Mesendoderm (in vitro differentiated cells): ENCODE results near the gene IL17RD.

Source experiments
- DNase-seq: peaks from one replicate; pipeline ENCODE4 v3.0.0; 2013
- H2AK5ac ChIP-seq: 2 replicates; pipeline ENCODE4 v1.6.1; 2013; ENCODE audit warnings: low read length, inconsistent platforms
- H2BK120ac ChIP-seq: 2 replicates; pipeline ENCODE4 v1.6.1; 2013; ENCODE audit warnings: low read depth, mild to moderate bottlenecking, low read length, moderate library complexity, mixed read lengths
- H2BK15ac ChIP-seq: replicated peaks from 2 replicates; pipeline ENCODE4 v1.6.1; 2013; ENCODE audit warnings: low read depth, mild to moderate bottlenecking, moderate library complexity
- H2BK5ac ChIP-seq: 2 replicates; pipeline ENCODE4 v1.6.1; 2013; ENCODE audit warnings: low read length, inconsistent platforms
- H3K18ac ChIP-seq: 2 replicates; pipeline ENCODE4 v1.6.1; 2013; ENCODE audit warnings: mild to moderate bottlenecking, low read length, mixed read lengths
- H3K23ac ChIP-seq: one replicate; pipeline ENCODE4 v1.6.1; 2013; ENCODE audit warnings: low read length
- H3K27ac ChIP-seq: 2 replicates; pipeline ENCODE4 v1.5.1; 2013; ENCODE audit warnings: low read depth, mild to moderate bottlenecking, inconsistent platforms, low read length, moderate library complexity
- H3K27me3 ChIP-seq: 2 replicates; pipeline ENCODE4 v1.6.1; 2013; ENCODE audit warnings: low read length, control low read depth, mild to moderate bottlenecking, inconsistent platforms; ENCODE audit not compliant: insufficient read depth, poor library complexity
- H3K36me3 ChIP-seq: 2 replicates; pipeline ENCODE4 v1.6.1; 2013; ENCODE audit warnings: low read length, inconsistent platforms; ENCODE audit not compliant: control insufficient read depth, insufficient read depth
- H3K4ac ChIP-seq: one replicate; pipeline ENCODE4 v1.6.1; 2013; ENCODE audit warnings: low read depth, mild to moderate bottlenecking, low read length, moderate library complexity
- H3K4me1 ChIP-seq: 2 replicates; pipeline ENCODE4 v1.6.1; 2013; ENCODE audit warnings: low read depth, low read length, inconsistent platforms; ENCODE audit not compliant: control insufficient read depth
- H3K4me2 ChIP-seq: 2 replicates; pipeline ENCODE4 v1.6.1; 2013; ENCODE audit warnings: low read length
- H3K4me3 ChIP-seq: 2 replicates; pipeline ENCODE4 v1.5.1; 2013; ENCODE audit warnings: mild to moderate bottlenecking, low read length
- H3K56ac ChIP-seq: one replicate; pipeline ENCODE4 v1.6.1; 2013; ENCODE audit warnings: low read length
- H3K79me1 ChIP-seq: 2 replicates; pipeline ENCODE4 v1.6.1; 2013; ENCODE audit warnings: low read length, inconsistent platforms
- H3K79me2 ChIP-seq: 2 replicates; pipeline ENCODE4 v1.6.1; 2013; ENCODE audit warnings: mild to moderate bottlenecking, low read length; ENCODE audit not compliant: control insufficient read depth, insufficient read depth
- H3K9ac ChIP-seq: 2 replicates; pipeline ENCODE4 v1.6.1; 2013; ENCODE audit warnings: low read length, inconsistent platforms
- H4K5ac ChIP-seq: one replicate; pipeline ENCODE4 v1.6.1; 2013; ENCODE audit warnings: low read length
- H4K8ac ChIP-seq: one replicate; pipeline ENCODE4 v1.6.1; 2013; ENCODE audit warnings: low read depth, mild to moderate bottlenecking, control low read depth, low read length, moderate library complexity
- WGBS: extraction: QIAGEN DNeasy Blood & Tissue Kit; methylation state at CpG from one replicate; pipeline ENCODE4 v1.1.7; 2013; ENCODE audit warnings: low lambda C conversion rate, missing lambda C conversion rate; ENCODE audit not compliant: insufficient coverage; ENCODE audit errors: extremely low coverage; 5-methylcytosine and 5-hydroxymethylcytosine counted together

Gene IL17RD

GRCh38 chr3:57184526-57184925 lies 19.4 kb upstream of the IL17RD start:
- Histone ChIP-seq H3K4me1 (no peaks in the 10 kb centered on the region), H4K5ac (no peak overlapping the region), H3K27me3 (no peaks in the 10 kb centered on the region), H3K23ac (no peak overlapping the region), H3K79me1 (no peaks in the 10 kb centered on the region), H3K18ac (no peak overlapping the region), H3K79me2 (no peaks in the 10 kb centered on the region), H2BK120ac (no peak overlapping the region), H3K9ac (no peak overlapping the region), H4K8ac (no peak overlapping the region), H3K4me2 (no peak overlapping the region), H3K36me3 (no peaks in the 10 kb centered on the region), H2BK5ac (no peak overlapping the region), H3K56ac (no peak overlapping the region), H3K4ac (no peak overlapping the region), H3K4me3 (no peak overlapping the region), H2AK5ac (no peak overlapping the region), H3K27ac (no peak overlapping the region), H2BK15ac (no peak overlapping the region)
- WGBS = no CpG with 5 or more reads among the region's 6 CpGs
- peak; percentile 47 for DNase-seq

- Histone ChIP-seq H3K4me3 (no peak overlapping the region), H3K27ac (no peak overlapping the region), H2AK5ac (no peak overlapping the region), H2BK15ac (no peak overlapping the region), H3K36me3 (no peaks in the 10 kb centered on the region), H3K4ac (no peak overlapping the region), H3K79me1 (no peaks in the 10 kb centered on the region), H3K79me2 (no peaks in the 10 kb centered on the region), H2BK120ac (no peak overlapping the region), H3K4me1 (no peaks in the 10 kb centered on the region), H4K5ac (no peak overlapping the region), H3K27me3 (no peaks in the 10 kb centered on the region), H3K18ac (no peak overlapping the region), H3K56ac (no peak overlapping the region), H3K9ac (no peak overlapping the region), H3K23ac (no peak overlapping the region), H4K8ac (no peak overlapping the region), H3K4me2 (no peak overlapping the region), H2BK5ac (no peak overlapping the region)
- DNase-seq = peak; percentile 59
- no CpG with 5 or more reads among the region's 5 CpGs for WGBS
These were observed 14.6 kb upstream of the IL17RD start for GRCh38 chr3:57179580-57180410.

- no peaks in the 10 kb centered on the region for H3K79me2 ChIP-seq
- no peaks in the 10 kb centered on the region for H3K27me3 ChIP-seq
- no peak overlapping the region for H2BK15ac ChIP-seq
- no peaks in the 10 kb centered on the region for H3K4me1 ChIP-seq
- no peak overlapping the region for H3K18ac ChIP-seq
- H2AK5ac ChIP-seq = no peak overlapping the region
- H2BK120ac ChIP-seq = no peak overlapping the region
- no peak overlapping the region for H2BK5ac ChIP-seq
- no peak for DNase-seq
- no peak overlapping the region for H3K4me2 ChIP-seq
- no peaks in the 10 kb centered on the region for H3K36me3 ChIP-seq
- no peak overlapping the region for H3K56ac ChIP-seq
- H3K79me1 ChIP-seq = no peaks in the 10 kb centered on the region
- H3K27ac ChIP-seq = no peak overlapping the region
- no peak overlapping the region for H4K5ac ChIP-seq
- H3K23ac ChIP-seq = no peak overlapping the region
- H4K8ac ChIP-seq = no peak overlapping the region
- whole genome bisulfite sequencing = no CpG with 5 or more reads among the region's 1 CpG
- H3K4ac ChIP-seq = no peak overlapping the region
- H3K9ac ChIP-seq = no peak overlapping the region
- no peak overlapping the region for H3K4me3 ChIP-seq
These were observed 10.9 kb upstream of the IL17RD start for GRCh38 chr3:57176045-57176444.

DNA sequence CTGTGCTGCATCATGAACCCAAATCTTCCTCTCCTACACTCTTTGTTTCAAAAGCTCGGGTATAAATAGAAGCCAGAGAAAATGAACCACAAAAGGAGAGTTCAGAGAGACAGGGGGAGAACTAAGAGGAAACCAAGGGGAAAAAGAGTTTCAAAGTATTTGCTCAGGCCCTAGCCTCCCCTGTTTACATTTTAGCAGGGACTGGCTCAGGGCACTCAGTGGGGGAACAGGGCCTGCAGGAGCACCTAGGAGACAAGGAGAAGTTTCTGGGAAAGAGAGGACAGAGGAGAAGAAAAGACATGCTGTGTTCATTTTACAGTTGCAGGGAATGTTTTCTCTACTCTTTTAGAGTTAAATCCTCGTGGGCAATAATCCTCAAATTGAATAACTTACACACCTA lies 8.5 kb upstream of the IL17RD start:
- H3K27me3 ChIP-seq = no peaks in the 10 kb centered on the region
- no peak overlapping the region for H3K23ac ChIP-seq
- H2BK5ac ChIP-seq = no peak overlapping the region
- no peak overlapping the region for H3K9ac ChIP-seq
- H3K79me1 ChIP-seq = no peaks in the 10 kb centered on the region
- peaks cover 5% of the 10 kb centered on the region for H3K4me1 ChIP-seq
- H4K5ac ChIP-seq = no peak overlapping the region
- no peak overlapping the region for H2BK15ac ChIP-seq
- no peak overlapping the region for H3K4ac ChIP-seq
- no peak for DNase-seq
- H3K56ac ChIP-seq = no peak overlapping the region
- H3K36me3 ChIP-seq = no peaks in the 10 kb centered on the region
- H2AK5ac ChIP-seq = no peak overlapping the region
- no peak overlapping the region for H2BK120ac ChIP-seq
- no CpG with 5 or more reads among the region's 2 CpGs for WGBS
- no peak overlapping the region for H3K27ac ChIP-seq
- no peak overlapping the region for H3K4me2 ChIP-seq
- H3K79me2 ChIP-seq = no peaks in the 10 kb centered on the region
- no peak overlapping the region for H3K18ac ChIP-seq
- no peak overlapping the region for H4K8ac ChIP-seq
- H3K4me3 ChIP-seq = no peak overlapping the region

GRCh38 chr3:57170946-57171345 lies 5.8 kb upstream of the IL17RD start:
- H3K9ac ChIP-seq = no peak overlapping the region
- H3K36me3 ChIP-seq = no peaks in the 10 kb centered on the region
- no peak overlapping the region for H3K56ac ChIP-seq
- H3K27ac ChIP-seq = no peak overlapping the region
- H4K8ac ChIP-seq = no peak overlapping the region
- no peak overlapping the region for H3K4me2 ChIP-seq
- no peak overlapping the region for H2BK5ac ChIP-seq
- no peak overlapping the region for H2AK5ac ChIP-seq
- no peak for DNase-seq
- peaks cover 11% of the 10 kb centered on the region for H3K4me1 ChIP-seq
- H3K79me2 ChIP-seq = no peaks in the 10 kb centered on the region
- no peak overlapping the region for H3K18ac ChIP-seq
- H2BK15ac ChIP-seq = no peak overlapping the region
- H2BK120ac ChIP-seq = no peak overlapping the region
- H3K79me1 ChIP-seq = no peaks in the 10 kb centered on the region
- H3K4me3 ChIP-seq = no peak overlapping the region
- H3K4ac ChIP-seq = no peak overlapping the region
- H4K5ac ChIP-seq = no peak overlapping the region
- no CpG with 5 or more reads among the region's 1 CpG for WGBS
- H3K27me3 ChIP-seq = no peaks in the 10 kb centered on the region
- H3K23ac ChIP-seq = no peak overlapping the region
